OCI-LY7 (cell line): ENCODE data around the gene CHCHD6.

Experiments
- EZH2phosphoT487 ChIP-seq: fragments of 200-600 bp; sonication (generic); IDR thresholded peaks from 2 replicates; pipeline ENCODE4 v1.6.1; 2018; ENCODE audit warnings: low read depth, borderline replicate concordance, mild to moderate bottlenecking, mixed run types, antibody characterized with exemption, low read length, moderate library complexity, mixed read lengths
- TF ChIP-seq, protein P1 (sequence below): fragments of 200-600 bp; sonication (generic); conservative IDR thresholded peaks from 2 replicates; pipeline ENCODE4 v1.5.1; 2014; ENCODE audit warnings: mild to moderate bottlenecking, antibody characterized with exemption, low read length, moderate library complexity, mixed read lengths

DNA sequence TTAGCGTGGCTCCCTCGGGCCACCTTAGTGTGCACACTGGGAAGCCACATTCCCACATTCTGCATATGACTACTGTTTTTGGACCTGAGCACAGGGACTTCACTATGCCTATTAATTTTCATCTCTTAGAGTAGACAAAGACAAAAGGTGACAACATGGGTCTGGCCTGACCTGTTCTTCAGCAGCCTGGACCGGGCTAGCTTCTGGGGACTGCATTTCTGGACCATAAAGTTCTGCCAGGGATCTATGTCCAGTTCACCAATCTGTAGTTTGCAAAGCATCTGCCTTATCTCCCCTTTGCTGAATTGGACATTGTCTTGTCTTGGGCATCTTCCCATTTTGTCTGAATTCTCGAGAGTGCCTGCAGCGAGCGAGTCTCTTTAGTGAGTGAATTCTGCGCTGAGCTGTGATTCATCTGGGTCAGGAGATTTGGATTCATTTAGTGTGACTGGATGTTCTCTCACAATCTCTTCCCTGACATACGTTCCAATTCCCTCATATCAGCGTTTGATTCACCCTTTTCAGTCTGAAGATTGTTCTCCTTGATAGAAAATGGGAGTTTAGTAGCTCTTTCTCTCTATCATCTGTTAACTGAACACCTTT is 166.7 kb downstream of the CHCHD6 start:
- TF ChIP-seq, protein P1, sequence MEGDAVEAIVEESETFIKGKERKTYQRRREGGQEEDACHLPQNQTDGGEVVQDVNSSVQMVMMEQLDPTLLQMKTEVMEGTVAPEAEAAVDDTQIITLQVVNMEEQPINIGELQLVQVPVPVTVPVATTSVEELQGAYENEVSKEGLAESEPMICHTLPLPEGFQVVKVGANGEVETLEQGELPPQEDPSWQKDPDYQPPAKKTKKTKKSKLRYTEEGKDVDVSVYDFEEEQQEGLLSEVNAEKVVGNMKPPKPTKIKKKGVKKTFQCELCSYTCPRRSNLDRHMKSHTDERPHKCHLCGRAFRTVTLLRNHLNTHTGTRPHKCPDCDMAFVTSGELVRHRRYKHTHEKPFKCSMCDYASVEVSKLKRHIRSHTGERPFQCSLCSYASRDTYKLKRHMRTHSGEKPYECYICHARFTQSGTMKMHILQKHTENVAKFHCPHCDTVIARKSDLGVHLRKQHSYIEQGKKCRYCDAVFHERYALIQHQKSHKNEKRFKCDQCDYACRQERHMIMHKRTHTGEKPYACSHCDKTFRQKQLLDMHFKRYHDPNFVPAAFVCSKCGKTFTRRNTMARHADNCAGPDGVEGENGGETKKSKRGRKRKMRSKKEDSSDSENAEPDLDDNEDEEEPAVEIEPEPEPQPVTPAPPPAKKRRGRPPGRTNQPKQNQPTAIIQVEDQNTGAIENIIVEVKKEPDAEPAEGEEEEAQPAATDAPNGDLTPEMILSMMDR: no peak
- TF ChIP-seq EZH2phosphoT487: no peak
